Heart right ventricle (tissue), 16 donors: ENCODE results near the gene CCDC38. TPM values are rescaled to one million over a fixed set of nuclear protein-coding genes. Genes with fewer than 3 reads are reported as not detected.
A peak's percentile ranks its signal among the peaks of the same experiment; 100 is the strongest.

Experiments used
- ATAC-seq, 8 donors: fragments of 200-7000 bp; cut with Tn5 transposase; one replicate each; pipeline ENCODE4 v1.9.1; 2020; ENCODE audit warnings: mild to moderate bottlenecking in 8 of 8, moderate library complexity in 8 of 8, moderate number of reproducible peaks in 1 of 8
- DNase-seq, 2 donors: peaks; one replicate each; pipeline ENCODE4 v3.0.0-alpha.2; 2020
- H3K27ac ChIP-seq, 10 donors: fragments of 200-600 bp; sonication (generic) in 2 of 10; one replicate each; pipeline versions ENCODE4 v1.5.0 to v1.8.0; 2020 to 2022; ENCODE audit warnings: mild to moderate bottlenecking in 3 of 10
- H3K27me3 ChIP-seq, 7 donors: fragments of 200-600 bp; one replicate each; pipeline ENCODE4 v1.8.0; 2021 to 2022; ENCODE audit warnings: mild to moderate bottlenecking in 2 of 7
- H3K36me3 ChIP-seq, 9 donors: fragments of 200-600 bp; sonication (generic) in 1 of 9; one replicate each; pipeline versions ENCODE4 v1.5.0 to v1.8.0; 2020 to 2022; ENCODE audit warnings: mild to moderate bottlenecking in 2 of 9
- H3K4me1 ChIP-seq, 9 donors: fragments of 200-600 bp; sonication (generic) in 1 of 9; one replicate each; pipeline versions ENCODE4 v1.5.0 to v1.8.0; 2020 to 2022; ENCODE audit warnings: mild to moderate bottlenecking in 4 of 9
- H3K4me3 ChIP-seq, 10 donors: fragments of 200-600 bp; sonication (generic) in 2 of 10; one replicate each; pipeline versions ENCODE4 v1.5.0 to v1.8.0; 2020 to 2022; ENCODE audit warnings: mild to moderate bottlenecking in 7 of 10, moderate library complexity in 2 of 10
- H3K9me3 ChIP-seq, 11 donors: fragments of 200-600 bp in 10 of 11; sonication (generic) in 2 of 11; one replicate each; pipeline versions ENCODE4 v1.5.0 to v1.8.0; 2013 to 2022; ENCODE audit warnings: mild to moderate bottlenecking in 2 of 11, control low read depth in 1 of 11, moderate library complexity in 1 of 11
- WGBS, 2 donors: extraction: QIAGEN DNeasy Blood & Tissue Kit; methylation state at CpG; one replicate each; pipeline ENCODE4 v1.1.7; 2013; ENCODE audit warnings: inconsistent platforms in 1 of 2; 5-methylcytosine and 5-hydroxymethylcytosine counted together
- intact Hi-C, 10 donors: fragments of 100-400 bp; cut with DNase I; formaldehyde crosslinking; loops; one replicate each; pipeline versions ENCODE4 v1.11.1 to v1.14.2; 2022
- polyA plus RNA-seq, 2 donors: library from polyadenylated mRNA; stranded (reverse); fragments of 200-250 nt; gene quantifications; one replicate each; pipeline ENCODE4 v1.2.3, GENCODE V29; 2013
- total RNA-seq, 10 donors: library from RNA; stranded (reverse); fragmentation: NEBNext Ultra II Directional in 3 of 10; extraction: Animal tissue kit (Norgen Biotek cat#: 25700) in 3 of 10; gene quantifications; one replicate each; pipeline versions ENCODE4 v1.2.1 to v1.2.4, GENCODE V29; 2021 to 2023
- TF ChIP-seq, protein P1 (sequence below), 9 donors: fragments of 200-600 bp; sonication (generic) in 2 of 9; IDR thresholded peaks; one replicate each; pipeline versions ENCODE4 v1.5.0 to v1.8.0; 2021 to 2022; ENCODE audit warnings: antibody characterized with exemption in 9 of 9, mild to moderate bottlenecking in 5 of 9, moderate library complexity in 1 of 9
- donor health status: Arrhythmogenic right ventricular cardiomyopathy.
- donor health status: ischemic (EF 13 %, LVEDD 7.1; RV severe dilation, severe dysfunction).
- donor health status: healthy with polysubstance abuse.
- donor health status: DM: no; HTN: yes; CAD: no.
- donor health status: DM: no; HTN: no; CAD: no.
- donor health status: ischemic (EF 25% LVEDD 6.9; RV normal size, moderate dysfunction).
- donor health status: ischemic (EF 25% LVEDD 5.7; RV mildly dilated, moderate dysfunction).
- donor health status: healthy.
- donor health status: DM: yes; HTN: yes; CAD: no.
- donor health status: Ischemic cardiomyopathy.
- donor health status: ischemic (EF 35%, LVEDD 5.7; RV mildly dilated, moderate dysfunction).
- donor health status: nonischemic (EF 11% LVEDD 7.7; RV severe dilation, severe dysfunction).
- donor health status: DM: yes; HTN: yes; CAD: no.
- donor health status: PGD.
- donor health status: ischemic (EF 29% LVEDD 5.4; RV normal size, mild dysfunction).
- donor health status: nonischemic (EF 23%, LVEDD 6.1; RV moderate dilation, normal function).

CCDC38 gene
- total and polyA plus RNA-seq, 12 donors: 0.01 to 0.44 (median 0.12) TPM; not detected in 6

DNA sequence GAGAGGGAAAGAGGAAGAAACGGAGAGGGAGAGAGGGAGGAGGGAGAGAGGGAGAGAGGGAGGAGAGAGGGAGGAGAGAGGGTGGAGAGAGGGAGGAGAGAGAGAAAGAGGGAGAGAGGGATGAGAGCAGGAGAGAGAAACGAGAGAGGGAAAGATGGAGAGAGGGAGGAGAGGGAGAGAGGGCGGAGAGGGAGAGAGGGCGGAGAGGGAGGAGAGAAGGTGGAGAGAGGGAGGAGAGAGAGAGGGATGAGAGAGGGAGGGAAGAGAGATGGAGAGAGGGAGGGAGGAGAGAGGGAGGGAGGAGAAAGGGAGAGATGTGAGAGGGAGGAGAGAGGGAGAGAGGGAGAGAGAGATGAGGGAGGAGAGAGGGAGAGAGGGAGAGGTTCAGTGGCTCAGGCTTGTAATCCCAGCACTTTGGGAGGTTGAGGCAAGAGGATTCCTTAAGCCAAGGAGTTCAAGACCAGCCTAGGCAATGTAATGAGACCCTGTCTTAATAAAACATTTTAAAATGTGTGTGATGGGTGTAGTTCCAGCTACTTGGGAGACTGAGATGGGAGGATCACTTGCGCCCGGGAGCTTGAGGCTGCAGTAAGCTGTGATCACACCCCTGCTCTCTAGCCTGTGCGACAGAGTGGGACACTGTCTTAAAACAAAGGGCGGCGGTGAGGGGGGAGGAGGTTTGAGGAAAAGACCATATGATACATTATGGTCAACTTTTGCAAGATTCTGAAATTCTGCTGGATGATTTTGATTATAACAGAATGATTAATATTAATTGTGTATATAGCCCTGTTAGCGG lies 105.0 kb downstream of the CCDC38 start:
- intact Hi-C loops: no loop called here
- DNase-seq (no peak), ATAC-seq (peak in 3 of 8 donors; percentile 26 to 46 (median 45))
- TF ChIP-seq, protein P1, sequence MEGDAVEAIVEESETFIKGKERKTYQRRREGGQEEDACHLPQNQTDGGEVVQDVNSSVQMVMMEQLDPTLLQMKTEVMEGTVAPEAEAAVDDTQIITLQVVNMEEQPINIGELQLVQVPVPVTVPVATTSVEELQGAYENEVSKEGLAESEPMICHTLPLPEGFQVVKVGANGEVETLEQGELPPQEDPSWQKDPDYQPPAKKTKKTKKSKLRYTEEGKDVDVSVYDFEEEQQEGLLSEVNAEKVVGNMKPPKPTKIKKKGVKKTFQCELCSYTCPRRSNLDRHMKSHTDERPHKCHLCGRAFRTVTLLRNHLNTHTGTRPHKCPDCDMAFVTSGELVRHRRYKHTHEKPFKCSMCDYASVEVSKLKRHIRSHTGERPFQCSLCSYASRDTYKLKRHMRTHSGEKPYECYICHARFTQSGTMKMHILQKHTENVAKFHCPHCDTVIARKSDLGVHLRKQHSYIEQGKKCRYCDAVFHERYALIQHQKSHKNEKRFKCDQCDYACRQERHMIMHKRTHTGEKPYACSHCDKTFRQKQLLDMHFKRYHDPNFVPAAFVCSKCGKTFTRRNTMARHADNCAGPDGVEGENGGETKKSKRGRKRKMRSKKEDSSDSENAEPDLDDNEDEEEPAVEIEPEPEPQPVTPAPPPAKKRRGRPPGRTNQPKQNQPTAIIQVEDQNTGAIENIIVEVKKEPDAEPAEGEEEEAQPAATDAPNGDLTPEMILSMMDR (IDR thresholded peaks at IDR 0.05): no peak
- Histone ChIP-seq H3K27ac (no peak overlapping the region), H3K27me3 (no peaks in the 10 kb centered on the region), H3K36me3 (no peaks in the 10 kb centered on the region), H3K4me3 (no peak overlapping the region), H3K4me1 (peaks cover 0 to 10% (median 0%) of the 10 kb centered on the region in 9 donors), H3K9me3 (no peaks in the 10 kb centered on the region)
- 60 to 63% methylated on average over 10 of the region's 10 CpGs for WGBS, 2 donors

DNA sequence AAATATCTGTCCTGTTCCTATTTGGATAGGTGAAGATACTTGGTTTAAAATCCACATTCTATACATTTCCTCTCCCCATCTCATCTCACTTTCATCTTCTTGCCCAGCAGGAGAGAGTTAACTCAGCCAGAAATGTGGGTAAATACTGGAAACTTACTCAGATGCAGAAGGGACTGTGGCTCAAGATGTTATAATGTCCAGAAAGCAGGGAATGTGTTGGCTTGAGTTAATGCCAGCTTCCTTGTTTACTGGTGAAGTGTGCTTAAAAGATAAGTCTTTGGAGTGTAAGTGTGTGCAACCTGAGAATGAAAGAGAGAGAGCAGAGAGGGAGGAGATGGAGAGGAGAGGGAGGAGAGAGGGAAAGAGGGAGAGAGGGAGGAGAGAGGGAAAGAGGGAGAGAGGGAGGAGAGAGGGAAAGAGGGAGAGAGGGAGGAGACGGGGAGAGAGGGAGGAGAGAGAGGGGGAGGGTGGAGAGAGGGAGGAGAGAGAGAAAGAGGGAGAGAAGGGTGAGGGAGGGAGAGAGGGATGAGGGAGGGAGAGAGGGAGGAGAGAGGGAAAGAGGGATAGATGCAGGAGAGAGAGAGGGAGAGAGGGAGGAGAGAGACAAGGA lies 105.7 kb downstream of the CCDC38 start:
- H3K27me3 ChIP-seq: peaks cover 0 to 4% (median 0%) of the 10 kb centered on the region in 7 donors
- H3K4me1 ChIP-seq: peaks cover 0 to 10% (median 0%) of the 10 kb centered on the region in 9 donors
- TF ChIP-seq, protein P1 (IDR thresholded peaks at IDR 0.05): no peak
- no peak overlapping the region for H3K4me3 ChIP-seq
- intact Hi-C loops: no loop called here
- no peak overlapping the region for H3K27ac ChIP-seq
- H3K9me3 ChIP-seq: no peaks in the 10 kb centered on the region
- ATAC-seq (peak in 1 of 8 donors; percentile 46), DNase-seq (no peak)
- WGBS, 2 donors: 0 to 3% methylated on average over 1 of the region's 1 CpG
- H3K36me3 ChIP-seq: no peaks in the 10 kb centered on the region

DNA sequence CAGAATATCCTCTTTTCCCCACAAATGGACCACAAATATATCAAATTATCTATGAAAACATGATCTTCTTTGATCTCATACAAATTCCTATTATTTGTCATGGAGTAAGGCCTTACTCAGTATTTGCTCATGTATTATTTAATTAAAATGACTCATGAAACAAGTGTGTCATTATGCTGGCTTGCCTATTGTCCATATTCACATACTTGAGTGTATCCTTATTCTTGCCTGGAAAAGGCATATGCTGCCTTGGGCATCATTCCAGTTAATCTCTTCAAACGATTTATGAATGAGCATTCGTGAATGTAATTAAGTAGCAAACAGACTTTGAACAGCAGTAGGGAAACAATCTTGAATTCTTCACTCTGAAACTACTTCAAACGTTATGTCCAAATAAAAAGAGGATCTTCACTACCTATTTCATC lies 106.2 kb downstream of the CCDC38 start:
- ATAC-seq (peak in 1 of 8 donors; percentile 20), DNase-seq (no peak)
- WGBS, 2 donors: 28 to 37% methylated on average over 3 of the region's 3 CpGs
- TF ChIP-seq, protein P1 (IDR thresholded peaks at IDR 0.05): no peak
- no peak overlapping the region for H3K4me3 ChIP-seq
- H3K27me3 ChIP-seq: peaks cover 0 to 5% (median 0%) of the 10 kb centered on the region in 7 donors
- intact Hi-C loops: no loop called here
- H3K27ac ChIP-seq: no peak overlapping the region
- H3K4me1 ChIP-seq: peaks cover 0 to 10% (median 0%) of the 10 kb centered on the region in 9 donors
- no peaks in the 10 kb centered on the region for H3K36me3 ChIP-seq
- H3K9me3 ChIP-seq: no peaks in the 10 kb centered on the region

DNA sequence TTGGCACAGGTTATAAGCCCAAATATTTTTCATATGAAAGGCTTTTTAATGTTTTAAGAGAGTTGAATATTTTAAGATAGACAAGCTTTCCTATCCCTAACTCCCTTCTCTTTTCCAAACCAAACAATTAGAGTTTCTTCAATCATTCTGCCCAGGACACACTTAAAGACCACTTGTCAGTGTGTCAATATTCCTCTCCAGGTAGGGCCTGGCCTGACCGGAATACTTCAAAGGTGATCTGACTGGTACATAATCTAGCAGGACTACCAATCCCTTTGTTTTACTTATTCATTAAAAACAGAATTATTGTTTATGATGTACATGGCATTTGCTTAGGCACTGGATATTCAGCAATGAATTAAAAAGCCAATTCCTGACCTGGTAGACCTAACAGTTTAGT lies 107.8 kb downstream of the CCDC38 start:
- no peak overlapping the region for H3K27ac ChIP-seq
- WGBS, 2 donors: 85 to 97% methylated on average over 1 of the region's 1 CpG
- H3K27me3 ChIP-seq: peaks cover 0 to 10% (median 0%) of the 10 kb centered on the region in 7 donors
- no peaks in the 10 kb centered on the region for H3K36me3 ChIP-seq
- ATAC-seq (no peak), DNase-seq (no peak)
- H3K4me1 ChIP-seq: peaks cover 0 to 10% (median 0%) of the 10 kb centered on the region in 9 donors
- TF ChIP-seq, protein P1 (IDR thresholded peaks at IDR 0.05): no peak
- no peaks in the 10 kb centered on the region for H3K9me3 ChIP-seq
- no peak overlapping the region for H3K4me3 ChIP-seq
- intact Hi-C loops: no loop called here
